Measurements from ENCODE around the gene ITGB7.
"Not testable (repeated sequence)": the region's sequence is repeated elsewhere in the genome, so short reads cannot be mapped to it uniquely, and the experiment has no call there.

The ITGB7 gene

DNA sequence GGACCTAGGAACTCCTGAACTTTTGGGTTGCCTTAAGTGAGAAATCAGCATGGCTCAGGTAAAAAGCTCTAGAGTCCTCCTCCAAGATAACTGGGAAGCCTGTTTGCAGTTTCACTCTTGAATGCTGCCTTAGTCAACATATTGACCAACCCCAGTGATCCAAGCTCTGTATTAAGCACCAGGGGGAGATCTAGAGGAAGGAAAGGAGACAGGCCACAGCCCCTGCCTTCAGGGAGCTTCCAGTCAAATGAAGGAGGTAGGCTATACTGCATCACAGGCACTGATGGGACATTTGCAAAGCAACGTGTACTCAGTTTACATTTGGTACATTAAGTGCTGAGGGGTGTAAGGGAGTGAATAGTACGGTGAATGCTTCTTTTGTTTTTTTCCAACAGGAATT, 25.1 kb downstream of the ITGB7 start:
- no peaks in the 10 kb centered on the region for H3K27me3 ChIP-seq (ENCODE audit: low read depth, low read length)
- H3K4me1 ChIP-seq (ENCODE audit: control insufficient read depth in 1 of 2, insufficient read depth in 2 of 2, low read length in 2 of 2) = peaks cover 21 to 41% of the 10 kb centered on the region in 2 donors
- H3K9me3 ChIP-seq (ENCODE audit: control insufficient read depth in 1 of 2, low read length in 2 of 2) = no peaks in the 10 kb centered on the region
- peaks cover 38 to 40% of the 10 kb centered on the region in 2 donors for H3K36me3 ChIP-seq (ENCODE audit: control insufficient read depth in 1 of 2, insufficient read depth in 2 of 2, low read length in 2 of 2)
- peak overlapping the region; percentile 80 for H3K27ac ChIP-seq (ENCODE audit: low read length)
- peak overlapping the region; percentile 77 to 86 for H3K4me3 ChIP-seq (ENCODE audit: low read depth in 1 of 2, low read length in 2 of 2)

GRCh38 chr12:53180931-53181645, 26.0 kb downstream of the ITGB7 start:
- peak overlapping the region; percentile 77 to 86 for H3K4me3 ChIP-seq (ENCODE audit: low read depth in 1 of 2, low read length in 2 of 2)
- no peaks in the 10 kb centered on the region for H3K27me3 ChIP-seq (ENCODE audit: low read depth, low read length)
- H3K9me3 ChIP-seq (ENCODE audit: control insufficient read depth in 1 of 2, low read length in 2 of 2) = no peaks in the 10 kb centered on the region
- H3K27ac ChIP-seq (ENCODE audit: low read length) = peak overlapping the region; percentile 80
- H3K36me3 ChIP-seq (ENCODE audit: control insufficient read depth in 1 of 2, insufficient read depth in 2 of 2, low read length in 2 of 2) = peaks cover 29 to 31% of the 10 kb centered on the region in 2 donors
- peaks cover 21 to 41% of the 10 kb centered on the region in 2 donors for H3K4me1 ChIP-seq (ENCODE audit: control insufficient read depth in 1 of 2, insufficient read depth in 2 of 2, low read length in 2 of 2)

DNA sequence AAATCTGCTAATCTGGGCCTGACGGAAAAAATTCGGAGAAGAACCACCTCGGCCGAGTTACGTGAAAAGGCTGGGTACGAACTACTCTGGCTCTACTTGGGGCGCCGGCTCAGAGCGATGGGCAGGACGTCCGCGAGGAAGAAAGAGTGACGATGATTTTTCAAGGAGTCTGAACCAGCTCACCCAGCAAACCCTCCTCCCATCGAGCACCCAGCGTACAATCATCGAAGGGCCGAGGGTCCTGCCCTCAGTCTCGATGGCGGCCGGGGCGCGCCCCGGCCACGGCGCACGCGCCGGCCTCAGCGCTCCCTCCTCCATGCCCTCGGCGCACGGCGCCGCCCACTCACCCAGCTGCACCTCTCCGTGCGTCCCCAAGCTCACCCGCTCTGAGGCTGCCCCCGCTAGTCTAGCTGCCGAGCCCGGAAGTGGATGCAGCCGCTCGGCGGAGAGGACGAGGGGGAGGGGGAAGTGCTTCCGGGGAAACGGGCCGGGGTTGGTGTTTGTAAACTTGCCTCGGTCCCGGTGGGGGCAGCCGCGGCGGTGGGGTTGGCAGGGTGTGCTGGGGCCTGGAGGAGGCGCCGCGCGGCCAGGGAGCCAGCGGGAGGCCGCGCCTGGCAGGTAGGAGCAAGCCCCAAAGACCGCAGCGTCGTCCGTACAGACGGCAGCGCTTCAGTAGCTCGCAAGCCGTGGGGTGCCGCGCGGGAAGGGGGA, 26.7 kb downstream of the ITGB7 start, which contains the start of the genes CSAD and ZNF740:
Gene CSAD (minus strand): TSS at position 706 of the 711 bp plus-strand sequence. CDS start 7,455 bp downstream, outside the sequence.
Gene ZNF740 (plus strand): TSS at position 503 of the 711 bp plus-strand sequence. CDS start 1,262 bp downstream, outside the sequence.
- Histone ChIP-seq H3K4me3 (ENCODE audit: low read depth in 1 of 2, low read length in 2 of 2) (peak within 1 kb of the TSS; percentile 77 to 86), H3K4me1 (ENCODE audit: control insufficient read depth in 1 of 2, insufficient read depth in 2 of 2, low read length in 2 of 2) (peaks cover 21 to 41% of the 10 kb centered on the region in 2 donors), H3K9me3 (ENCODE audit: control insufficient read depth in 1 of 2, low read length in 2 of 2) (no peaks in the 10 kb centered on the region), H3K27me3 (ENCODE audit: low read depth, low read length) (no peaks in the 10 kb centered on the region), H3K36me3 (ENCODE audit: control insufficient read depth in 1 of 2, insufficient read depth in 2 of 2, low read length in 2 of 2) (peaks cover 22 to 24% of the 10 kb centered on the region in 2 donors), H3K27ac (ENCODE audit: low read length) (peak within 1 kb of the TSS; percentile 80)

- peaks cover 16 to 18% of the 10 kb centered on the region in 2 donors for H3K36me3 ChIP-seq (ENCODE audit: control insufficient read depth in 1 of 2, insufficient read depth in 2 of 2, low read length in 2 of 2)
- H3K27ac ChIP-seq (ENCODE audit: low read length) = peak overlapping the region; percentile 80
- H3K9me3 ChIP-seq (ENCODE audit: control insufficient read depth in 1 of 2, low read length in 2 of 2) = no peaks in the 10 kb centered on the region
- peaks cover 21 to 41% of the 10 kb centered on the region in 2 donors for H3K4me1 ChIP-seq (ENCODE audit: control insufficient read depth in 1 of 2, insufficient read depth in 2 of 2, low read length in 2 of 2)
- peak overlapping the region; percentile 59 to 86 for H3K4me3 ChIP-seq (ENCODE audit: low read depth in 1 of 2, low read length in 2 of 2)
- no peaks in the 10 kb centered on the region for H3K27me3 ChIP-seq (ENCODE audit: low read depth, low read length)
Observed at GRCh38 chr12:53179687-53180219, 27.3 kb downstream of the ITGB7 start.

DNA sequence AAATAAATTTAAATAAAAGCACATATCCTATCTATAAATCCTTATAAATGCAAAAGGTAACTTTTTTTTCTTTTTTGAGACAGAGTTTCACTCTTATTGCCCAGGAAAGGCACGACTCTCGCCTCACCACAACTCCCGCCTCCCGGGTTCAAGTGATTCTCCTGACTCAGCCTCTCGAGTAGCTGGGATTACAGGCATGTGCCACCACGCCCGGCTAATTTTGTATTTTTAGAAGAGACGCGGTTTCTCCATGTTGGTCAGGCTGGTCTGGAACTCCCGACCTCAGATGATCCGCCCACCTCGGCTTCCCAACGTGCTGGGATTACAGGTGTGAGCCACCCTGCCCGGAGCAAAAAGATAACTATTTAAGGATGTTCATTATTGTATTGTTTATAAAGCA, 28.2 kb downstream of the ITGB7 start:
- peaks cover 21 to 36% of the 10 kb centered on the region in 2 donors for H3K4me1 ChIP-seq (ENCODE audit: control insufficient read depth in 1 of 2, insufficient read depth in 2 of 2, low read length in 2 of 2)
- H3K9me3 ChIP-seq (ENCODE audit: control insufficient read depth in 1 of 2, low read length in 2 of 2); H3K27ac ChIP-seq (ENCODE audit: low read length); H3K27me3 ChIP-seq (ENCODE audit: low read depth, low read length); H3K4me3 ChIP-seq (ENCODE audit: low read depth in 1 of 2, low read length in 2 of 2): not testable (repeated sequence)
- peaks cover 6 to 14% of the 10 kb centered on the region in 2 donors for H3K36me3 ChIP-seq (ENCODE audit: control insufficient read depth in 1 of 2, insufficient read depth in 2 of 2, low read length in 2 of 2)

- H3K27ac ChIP-seq (ENCODE audit: low read length); H3K27me3 ChIP-seq (ENCODE audit: low read depth, low read length); H3K4me3 ChIP-seq (ENCODE audit: low read depth in 1 of 2, low read length in 2 of 2); H3K36me3 ChIP-seq (ENCODE audit: control insufficient read depth in 1 of 2, insufficient read depth in 2 of 2, low read length in 2 of 2); H3K9me3 ChIP-seq (ENCODE audit: control insufficient read depth in 1 of 2, low read length in 2 of 2): not testable (repeated sequence)
- H3K4me1 ChIP-seq (ENCODE audit: control insufficient read depth in 1 of 2, insufficient read depth in 2 of 2, low read length in 2 of 2) = peaks cover 9 to 23% of the 10 kb centered on the region in 2 donors
Observed at GRCh38 chr12:53177447-53177846, 29.6 kb downstream of the ITGB7 start.

- no peaks in the 10 kb centered on the region for H3K27me3 ChIP-seq (ENCODE audit: low read depth, low read length)
- H3K27ac ChIP-seq (ENCODE audit: low read length) = no peak overlapping the region
- H3K4me1 ChIP-seq (ENCODE audit: control insufficient read depth in 1 of 2, insufficient read depth in 2 of 2, low read length in 2 of 2) = peaks cover 2 to 16% of the 10 kb centered on the region in 2 donors
- no peak overlapping the region for H3K4me3 ChIP-seq (ENCODE audit: low read depth in 1 of 2, low read length in 2 of 2)
- peaks cover under 1 to 10% of the 10 kb centered on the region in 2 donors for H3K36me3 ChIP-seq (ENCODE audit: control insufficient read depth in 1 of 2, insufficient read depth in 2 of 2, low read length in 2 of 2)
- no peaks in the 10 kb centered on the region for H3K9me3 ChIP-seq (ENCODE audit: control insufficient read depth in 1 of 2, low read length in 2 of 2)
Observed at GRCh38 chr12:53176750-53177149, 30.3 kb downstream of the ITGB7 start.

GRCh38 chr12:53174881-53175491, 32.1 kb downstream of the ITGB7 start:
- peaks cover 4 to 20% of the 10 kb centered on the region in 2 donors for H3K36me3 ChIP-seq (ENCODE audit: control insufficient read depth in 1 of 2, insufficient read depth in 2 of 2, low read length in 2 of 2)
- H3K9me3 ChIP-seq (ENCODE audit: control insufficient read depth in 1 of 2, low read length in 2 of 2) = no peaks in the 10 kb centered on the region
- no peaks in the 10 kb centered on the region for H3K27me3 ChIP-seq (ENCODE audit: low read depth, low read length)
- H3K4me1 ChIP-seq (ENCODE audit: control insufficient read depth in 1 of 2, insufficient read depth in 2 of 2, low read length in 2 of 2) = peaks cover 0 to 9% of the 10 kb centered on the region in 2 donors
- H3K4me3 ChIP-seq (ENCODE audit: low read depth in 1 of 2, low read length in 2 of 2) = no peak overlapping the region
- H3K27ac ChIP-seq (ENCODE audit: low read length) = no peak overlapping the region

DNA sequence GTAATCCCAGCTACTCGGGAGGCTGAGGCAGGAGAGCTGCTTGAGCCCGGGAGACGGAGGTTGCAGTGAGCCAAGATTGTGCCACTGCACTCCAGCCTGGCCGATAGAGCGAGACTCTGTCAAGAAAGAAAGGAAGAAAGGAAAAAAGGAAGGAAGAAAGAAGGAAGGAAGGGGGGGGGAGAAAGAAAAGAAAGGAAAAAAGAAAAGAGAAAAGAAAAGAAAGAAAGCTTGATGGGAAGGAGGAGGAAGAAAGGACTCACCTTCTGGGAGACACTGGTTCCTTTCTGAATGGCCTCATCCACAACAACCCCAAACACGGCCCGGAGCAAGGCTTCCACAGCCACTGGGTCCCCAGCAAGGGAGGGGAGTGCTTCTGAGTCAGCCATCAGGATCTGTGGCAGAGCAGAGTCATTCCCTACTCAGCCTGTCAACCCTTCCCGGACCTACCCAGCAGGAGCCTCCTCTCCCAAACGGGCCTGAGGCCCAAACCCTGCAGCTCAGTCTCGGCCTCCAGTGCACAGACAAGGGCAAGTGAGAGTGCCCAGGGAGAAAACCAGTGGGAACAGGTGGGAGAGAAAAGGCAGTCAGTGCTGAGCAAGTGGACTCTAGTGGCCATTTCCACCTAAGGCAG, 33.9 kb downstream of the ITGB7 start:
- Histone ChIP-seq H3K4me1 (ENCODE audit: control insufficient read depth in 1 of 2, insufficient read depth in 2 of 2, low read length in 2 of 2) (no peaks in the 10 kb centered on the region), H3K27ac (ENCODE audit: low read length) (no peak overlapping the region)

DNA sequence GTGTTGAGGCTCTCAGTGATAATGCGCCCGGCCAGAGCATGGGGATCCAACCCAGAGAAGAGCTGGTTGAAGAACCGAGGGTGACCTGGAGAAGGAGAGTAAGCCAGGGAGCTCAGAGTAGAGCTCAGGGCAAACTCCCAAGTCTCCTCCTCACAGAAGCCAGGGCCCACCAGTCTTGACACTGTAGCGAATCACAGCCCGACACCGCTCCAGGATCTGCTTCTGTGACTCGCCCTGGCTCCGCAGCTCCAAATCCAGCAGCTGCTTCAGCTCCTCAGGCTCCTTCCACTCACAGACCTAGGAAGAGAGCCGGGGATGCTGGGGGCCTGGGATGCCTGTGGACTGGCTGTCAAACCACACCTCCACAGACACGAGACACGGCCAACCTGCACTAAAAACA, 34.7 kb downstream of the ITGB7 start:
- Histone ChIP-seq H3K9me3 (ENCODE audit: control insufficient read depth in 1 of 2, low read length in 2 of 2) (no peaks in the 10 kb centered on the region), H3K27ac (ENCODE audit: low read length) (no peak overlapping the region), H3K36me3 (ENCODE audit: control insufficient read depth in 1 of 2, insufficient read depth in 2 of 2, low read length in 2 of 2) (peaks cover 9 to 24% of the 10 kb centered on the region in 2 donors), H3K27me3 (ENCODE audit: low read depth, low read length) (no peaks in the 10 kb centered on the region), H3K4me1 (ENCODE audit: control insufficient read depth in 1 of 2, insufficient read depth in 2 of 2, low read length in 2 of 2) (no peaks in the 10 kb centered on the region), H3K4me3 (ENCODE audit: low read depth in 1 of 2, low read length in 2 of 2) (no peak overlapping the region)

More for the DNA sequence above, 33.9 kb downstream of the ITGB7 start:
- no peaks in the 10 kb centered on the region for H3K9me3 ChIP-seq (ENCODE audit: control insufficient read depth in 1 of 2, low read length in 2 of 2)
- no peaks in the 10 kb centered on the region for H3K27me3 ChIP-seq (ENCODE audit: low read depth, low read length)
- no peak overlapping the region for H3K4me3 ChIP-seq (ENCODE audit: low read depth in 1 of 2, low read length in 2 of 2)
- H3K36me3 ChIP-seq (ENCODE audit: control insufficient read depth in 1 of 2, insufficient read depth in 2 of 2, low read length in 2 of 2) = peaks cover 7 to 23% of the 10 kb centered on the region in 2 donors

All from muscle layer of duodenum (tissue), 2 donors.